Measurements from ENCODE around the gene RAB6A. TPM values are rescaled to one million over a fixed set of nuclear protein-coding genes. Genes with fewer than 3 reads are reported as not detected.

RAB6A gene
- total RNA-seq, 1 experiment from 2014 or later, result 121 TPM

DNA sequence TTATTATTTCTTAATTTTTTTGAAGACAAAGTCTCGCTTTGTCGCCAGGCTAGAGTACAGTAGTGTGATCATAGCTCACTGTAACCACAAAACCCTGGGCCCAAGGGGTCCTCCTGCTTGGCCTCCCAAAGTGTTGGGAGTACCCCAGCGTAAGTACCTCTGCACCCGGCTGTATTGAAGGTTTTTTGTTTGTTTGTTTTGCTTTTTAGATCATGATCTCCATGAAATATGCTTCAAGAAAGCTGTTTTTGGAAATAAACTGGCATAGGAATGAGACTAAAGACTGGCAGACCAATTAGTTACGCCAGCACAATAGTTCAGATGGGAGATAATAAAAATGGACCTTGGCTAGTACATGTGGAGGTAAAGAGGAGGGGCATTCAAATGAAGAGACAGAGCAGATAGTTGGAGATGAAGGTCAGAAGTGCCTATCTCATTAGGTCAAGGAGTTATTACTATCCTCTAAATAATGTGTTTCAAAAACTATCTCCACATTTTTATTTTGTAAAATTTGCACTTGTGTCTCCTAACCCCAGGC, 22.7 kb upstream of the RAB6A start (continued):
- TF ChIP-seq, protein P1, sequence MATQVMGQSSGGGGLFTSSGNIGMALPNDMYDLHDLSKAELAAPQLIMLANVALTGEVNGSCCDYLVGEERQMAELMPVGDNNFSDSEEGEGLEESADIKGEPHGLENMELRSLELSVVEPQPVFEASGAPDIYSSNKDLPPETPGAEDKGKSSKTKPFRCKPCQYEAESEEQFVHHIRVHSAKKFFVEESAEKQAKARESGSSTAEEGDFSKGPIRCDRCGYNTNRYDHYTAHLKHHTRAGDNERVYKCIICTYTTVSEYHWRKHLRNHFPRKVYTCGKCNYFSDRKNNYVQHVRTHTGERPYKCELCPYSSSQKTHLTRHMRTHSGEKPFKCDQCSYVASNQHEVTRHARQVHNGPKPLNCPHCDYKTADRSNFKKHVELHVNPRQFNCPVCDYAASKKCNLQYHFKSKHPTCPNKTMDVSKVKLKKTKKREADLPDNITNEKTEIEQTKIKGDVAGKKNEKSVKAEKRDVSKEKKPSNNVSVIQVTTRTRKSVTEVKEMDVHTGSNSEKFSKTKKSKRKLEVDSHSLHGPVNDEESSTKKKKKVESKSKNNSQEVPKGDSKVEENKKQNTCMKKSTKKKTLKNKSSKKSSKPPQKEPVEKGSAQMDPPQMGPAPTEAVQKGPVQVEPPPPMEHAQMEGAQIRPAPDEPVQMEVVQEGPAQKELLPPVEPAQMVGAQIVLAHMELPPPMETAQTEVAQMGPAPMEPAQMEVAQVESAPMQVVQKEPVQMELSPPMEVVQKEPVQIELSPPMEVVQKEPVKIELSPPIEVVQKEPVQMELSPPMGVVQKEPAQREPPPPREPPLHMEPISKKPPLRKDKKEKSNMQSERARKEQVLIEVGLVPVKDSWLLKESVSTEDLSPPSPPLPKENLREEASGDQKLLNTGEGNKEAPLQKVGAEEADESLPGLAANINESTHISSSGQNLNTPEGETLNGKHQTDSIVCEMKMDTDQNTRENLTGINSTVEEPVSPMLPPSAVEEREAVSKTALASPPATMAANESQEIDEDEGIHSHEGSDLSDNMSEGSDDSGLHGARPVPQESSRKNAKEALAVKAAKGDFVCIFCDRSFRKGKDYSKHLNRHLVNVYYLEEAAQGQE (IDR thresholded peaks at IDR 0.05; ENCODE audit: low read depth), result no peak
- TF ChIP-seq, protein P2, sequence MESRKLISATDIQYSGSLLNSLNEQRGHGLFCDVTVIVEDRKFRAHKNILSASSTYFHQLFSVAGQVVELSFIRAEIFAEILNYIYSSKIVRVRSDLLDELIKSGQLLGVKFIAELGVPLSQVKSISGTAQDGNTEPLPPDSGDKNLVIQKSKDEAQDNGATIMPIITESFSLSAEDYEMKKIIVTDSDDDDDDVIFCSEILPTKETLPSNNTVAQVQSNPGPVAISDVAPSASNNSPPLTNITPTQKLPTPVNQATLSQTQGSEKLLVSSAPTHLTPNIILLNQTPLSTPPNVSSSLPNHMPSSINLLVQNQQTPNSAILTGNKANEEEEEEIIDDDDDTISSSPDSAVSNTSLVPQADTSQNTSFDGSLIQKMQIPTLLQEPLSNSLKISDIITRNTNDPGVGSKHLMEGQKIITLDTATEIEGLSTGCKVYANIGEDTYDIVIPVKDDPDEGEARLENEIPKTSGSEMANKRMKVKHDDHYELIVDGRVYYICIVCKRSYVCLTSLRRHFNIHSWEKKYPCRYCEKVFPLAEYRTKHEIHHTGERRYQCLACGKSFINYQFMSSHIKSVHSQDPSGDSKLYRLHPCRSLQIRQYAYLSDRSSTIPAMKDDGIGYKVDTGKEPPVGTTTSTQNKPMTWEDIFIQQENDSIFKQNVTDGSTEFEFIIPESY (IDR thresholded peaks at IDR 0.05; ENCODE audit: extremely low read depth, insufficient replicate concordance, low read length), result no peak
- TF ChIP-seq YY1 (IDR thresholded peaks at IDR 0.05; ENCODE audit: extremely low read depth, insufficient replicate concordance, low read depth, low read length) (no peak), EZH2phosphoT487 (IDR thresholded peaks at IDR 0.05; ENCODE audit: borderline replicate concordance) (no peak), ZNF274 (IDR thresholded peaks at IDR 0.05; ENCODE audit: low read depth, low read length) (no peak)
- TF ChIP-seq, protein P3, sequence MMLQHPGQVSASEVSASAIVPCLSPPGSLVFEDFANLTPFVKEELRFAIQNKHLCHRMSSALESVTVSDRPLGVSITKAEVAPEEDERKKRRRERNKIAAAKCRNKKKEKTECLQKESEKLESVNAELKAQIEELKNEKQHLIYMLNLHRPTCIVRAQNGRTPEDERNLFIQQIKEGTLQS (IDR thresholded peaks at IDR 0.05), result no peak

DNA sequence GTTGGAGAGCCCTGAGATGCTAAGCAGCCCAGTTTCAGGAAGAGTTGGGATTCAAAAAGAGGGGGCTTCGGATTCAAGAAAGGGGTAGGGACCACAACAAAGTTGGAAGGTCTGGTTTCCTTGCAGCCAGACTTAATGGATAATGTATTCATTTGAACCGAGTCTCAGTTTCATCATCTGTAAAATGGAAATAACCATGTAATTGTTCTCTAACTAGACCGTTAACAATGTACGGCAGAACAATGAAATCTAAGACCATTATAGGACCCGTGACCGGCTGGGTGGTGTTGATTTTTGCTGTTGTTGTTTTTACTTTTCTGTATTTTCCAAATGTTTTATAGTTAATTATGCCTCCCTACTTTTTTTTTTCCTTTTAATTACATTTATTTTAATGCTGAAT, 20.4 kb upstream of the RAB6A start:
- RAD21 ChIA-PET (ENCODE audit: low non-redundant PET in 1 of 2, low total read pairs in 2 of 2, uncharacterized antibody in 2 of 2, unreplicated experiment in 2 of 2), result no interaction called here
- DNase-seq (ENCODE audit: low read depth, low spot score), result no peak
- H3K79me2 ChIP-seq (ENCODE audit: insufficient read depth, low read length), result no peaks in the 10 kb centered on the region
- H3K9ac ChIP-seq (ENCODE audit: low read length), result no peak overlapping the region
- no peaks in the 10 kb centered on the region for H3K27me3 ChIP-seq (ENCODE audit: insufficient read depth, low read length)
- no peaks in the 10 kb centered on the region for H4K20me1 ChIP-seq (ENCODE audit: insufficient read depth)
- no peaks in the 10 kb centered on the region for H3K36me3 ChIP-seq (ENCODE audit: control insufficient read depth in 1 of 2, insufficient read depth in 2 of 2, low read length in 2 of 2)
- no peak overlapping the region for H3K4me3 ChIP-seq (replicated peaks in 1 of 2; ENCODE audit: low read depth in 1 of 2, low read length in 2 of 2)
- CTCF ChIA-PET, result no interaction called here
- POLR2A ChIA-PET, result no interaction called here
- no peak overlapping the region for H2AFZ ChIP-seq (ENCODE audit: low read depth, low read length, poor library complexity, severe bottlenecking)
- peaks cover 18 to 23% of the 10 kb centered on the region in 2 experiments for H3K4me1 ChIP-seq (ENCODE audit: control insufficient read depth in 1 of 2, insufficient read depth in 2 of 2, low read length in 2 of 2)
- no peaks in the 10 kb centered on the region for H3K9me2 ChIP-seq (ENCODE audit: insufficient read depth)
- H3K27ac ChIP-seq (ENCODE audit: low read depth, low read length), result no peak overlapping the region
- ATAC-seq, result no peak
- intact Hi-C loops (cut with micrococcal nuclease), result no loop called here
- no peaks in the 10 kb centered on the region for H3K9me3 ChIP-seq (ENCODE audit: control insufficient read depth in 1 of 2, insufficient read depth in 1 of 2, low read depth in 1 of 2, low read length in 2 of 2)
- no peak overlapping the region for H3K4me2 ChIP-seq (ENCODE audit: low read length)
- BruUV-seq (replicated peaks), result no TSS peak
- TF ChIP-seq JUND (IDR thresholded peaks at IDR 0.05) (no peak), POLR2AphosphoS5 (IDR thresholded peaks at IDR 0.05; ENCODE audit: low read depth, low read length) (no peak), SP1 (IDR thresholded peaks at IDR 0.05; ENCODE audit: low read depth) (no peak), ELF1 (IDR thresholded peaks at IDR 0.05; ENCODE audit: borderline replicate concordance, low read depth) (no peak), POLR2A (IDR thresholded peaks at IDR 0.05; ENCODE audit: borderline replicate concordance, extremely low read depth, insufficient read depth, insufficient read length) (no peak), TCF7L2 (IDR thresholded peaks at IDR 0.05; ENCODE audit: borderline replicate concordance, extremely low read depth, insufficient read depth, insufficient read length) (no peak), EGR1 (IDR thresholded peaks at IDR 0.05; ENCODE audit: low read depth) (no peak), YY1 (IDR thresholded peaks at IDR 0.05; ENCODE audit: extremely low read depth, insufficient replicate concordance, low read depth, low read length) (no peak), RAD21 (IDR thresholded peaks at IDR 0.05; ENCODE audit: low read depth) (no peak)
- TF ChIP-seq, protein P1 (IDR thresholded peaks at IDR 0.05; ENCODE audit: low read depth), result no peak
- TF ChIP-seq, protein P4, sequence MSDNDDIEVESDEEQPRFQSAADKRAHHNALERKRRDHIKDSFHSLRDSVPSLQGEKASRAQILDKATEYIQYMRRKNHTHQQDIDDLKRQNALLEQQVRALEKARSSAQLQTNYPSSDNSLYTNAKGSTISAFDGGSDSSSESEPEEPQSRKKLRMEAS (IDR thresholded peaks at IDR 0.05), result no peak
